ENCODE data around the gene RPS15.

Gene RPS15

GRCh38 chr19:1427221-1427920 is 10.8 kb upstream of the RPS15 start:
- no peaks in the 10 kb centered on the region for H3K27me3 ChIP-seq
- no peak for TF ChIP-seq CTCF (IDR thresholded peaks at IDR 0.05)
- no peaks in the 10 kb centered on the region for H3K9me3 ChIP-seq
- no peak overlapping the region for H3K27ac ChIP-seq
- no peaks in the 10 kb centered on the region for H3K4me1 ChIP-seq
- intact Hi-C loops (cut with DNase I; ENCODE audit: low total_unique reads) = no loop called here
- no peak overlapping the region for H3K4me3 ChIP-seq
- no peak for DNase-seq
- peaks cover 70 to 99% (median 97%) of the 10 kb centered on the region in 3 donors for H3K36me3 ChIP-seq

- TF ChIP-seq CTCF (IDR thresholded peaks at IDR 0.05) = no peak
- no peaks in the 10 kb centered on the region for H3K9me3 ChIP-seq
- intact Hi-C loops (cut with DNase I; ENCODE audit: low total_unique reads) = no loop called here
- no peaks in the 10 kb centered on the region for H3K27me3 ChIP-seq
- H3K4me1 ChIP-seq = no peaks in the 10 kb centered on the region
- H3K4me3 ChIP-seq = no peak overlapping the region
- H3K27ac ChIP-seq = no peak overlapping the region
- H3K36me3 ChIP-seq = peaks cover 70 to 99% (median 97%) of the 10 kb centered on the region in 3 donors
- DNase-seq = no peak
Measured at GRCh38 chr19:1428738-1429391, 9.3 kb upstream of the RPS15 start.

GRCh38 chr19:1429750-1430149 is 8.4 kb upstream of the RPS15 start:
- Histone ChIP-seq H3K4me3 (no peak overlapping the region), H3K9me3 (no peaks in the 10 kb centered on the region), H3K27ac (no peak overlapping the region), H3K4me1 (no peaks in the 10 kb centered on the region), H3K36me3 (peaks cover 71 to 99% (median 97%) of the 10 kb centered on the region in 3 donors), H3K27me3 (no peaks in the 10 kb centered on the region)
- TF ChIP-seq CTCF (IDR thresholded peaks at IDR 0.05) = no peak
- intact Hi-C loops (cut with DNase I; ENCODE audit: low total_unique reads) = no loop called here
- no peak for DNase-seq

GRCh38 chr19:1430246-1430645 is 8.0 kb upstream of the RPS15 start:
- Histone ChIP-seq H3K27ac (no peak overlapping the region), H3K27me3 (no peaks in the 10 kb centered on the region), H3K9me3 (no peaks in the 10 kb centered on the region), H3K36me3 (peaks cover 71 to 99% (median 93%) of the 10 kb centered on the region in 3 donors), H3K4me3 (no peak overlapping the region), H3K4me1 (no peaks in the 10 kb centered on the region)
- intact Hi-C loops (cut with DNase I; ENCODE audit: low total_unique reads) = no loop called here
- no peak for DNase-seq
- TF ChIP-seq CTCF (IDR thresholded peaks at IDR 0.05) = no peak

- no peak for DNase-seq
- H3K27ac ChIP-seq = no peak overlapping the region
- TF ChIP-seq CTCF (IDR thresholded peaks at IDR 0.05) = no peak
- no peaks in the 10 kb centered on the region for H3K9me3 ChIP-seq
- no peaks in the 10 kb centered on the region for H3K4me1 ChIP-seq
- H3K27me3 ChIP-seq = no peaks in the 10 kb centered on the region
- peaks cover 67 to 89% (median 77%) of the 10 kb centered on the region in 3 donors for H3K36me3 ChIP-seq
- intact Hi-C loops (cut with DNase I; ENCODE audit: low total_unique reads) = no loop called here
- H3K4me3 ChIP-seq = no peak overlapping the region
Measured at GRCh38 chr19:1431759-1432506, 6.3 kb upstream of the RPS15 start.

Data from tibial artery (tissue), 4 donors.